Nephron progenitor cell (in vitro differentiated cells): ENCODE data around the gene LYPD4.
"Not testable (repeated sequence)": the region's sequence is repeated elsewhere in the genome, so short reads cannot be mapped to it uniquely, and the experiment has no call there.

ENCODE experiments used
- DNase-seq: peaks from one replicate; pipeline ENCODE4 v3.0.0; 2021
- H3K27ac Mint-ChIP-seq: 2 replicates; pipeline ENCODE4 v1.8.0; 2021; ENCODE audit warnings: mild to moderate bottlenecking, moderate library complexity, mixed read lengths
- H3K27me3 Mint-ChIP-seq: 2 replicates; pipeline ENCODE4 v1.8.0; 2021; ENCODE audit warnings: mild to moderate bottlenecking, low read depth, mixed read lengths; ENCODE audit not compliant: poor library complexity
- H3K36me3 Mint-ChIP-seq: 2 replicates; pipeline ENCODE4 v1.8.0; 2021; ENCODE audit warnings: low read depth, mixed read lengths
- H3K4me1 Mint-ChIP-seq: 2 replicates; pipeline ENCODE4 v1.8.0; 2021; ENCODE audit warnings: mixed read lengths
- H3K4me3 Mint-ChIP-seq: 2 replicates; pipeline ENCODE4 v1.8.0; 2021; ENCODE audit warnings: mild to moderate bottlenecking, moderate library complexity, mixed read lengths
- H3K9me3 Mint-ChIP-seq: 2 replicates; pipeline ENCODE4 v1.8.0; 2021; ENCODE audit warnings: mild to moderate bottlenecking, moderate library complexity, mixed read lengths
- TF ChIP-seq, protein P1 (sequence below): fragments of 200-600 bp; sonication (generic); IDR thresholded peaks from 2 replicates; pipeline ENCODE4 v1.5.0; 2021; ENCODE audit warnings: antibody characterized with exemption

The LYPD4 gene

GRCh38 chr19:41880329-41880708 is 35.8 kb upstream of the LYPD4 start:
- H3K9me3 Mint-ChIP-seq = no peaks in the 10 kb centered on the region
- peaks cover 38% of the 10 kb centered on the region for H3K4me1 Mint-ChIP-seq
- no peaks in the 10 kb centered on the region for H3K36me3 Mint-ChIP-seq
- TF ChIP-seq, protein P1, sequence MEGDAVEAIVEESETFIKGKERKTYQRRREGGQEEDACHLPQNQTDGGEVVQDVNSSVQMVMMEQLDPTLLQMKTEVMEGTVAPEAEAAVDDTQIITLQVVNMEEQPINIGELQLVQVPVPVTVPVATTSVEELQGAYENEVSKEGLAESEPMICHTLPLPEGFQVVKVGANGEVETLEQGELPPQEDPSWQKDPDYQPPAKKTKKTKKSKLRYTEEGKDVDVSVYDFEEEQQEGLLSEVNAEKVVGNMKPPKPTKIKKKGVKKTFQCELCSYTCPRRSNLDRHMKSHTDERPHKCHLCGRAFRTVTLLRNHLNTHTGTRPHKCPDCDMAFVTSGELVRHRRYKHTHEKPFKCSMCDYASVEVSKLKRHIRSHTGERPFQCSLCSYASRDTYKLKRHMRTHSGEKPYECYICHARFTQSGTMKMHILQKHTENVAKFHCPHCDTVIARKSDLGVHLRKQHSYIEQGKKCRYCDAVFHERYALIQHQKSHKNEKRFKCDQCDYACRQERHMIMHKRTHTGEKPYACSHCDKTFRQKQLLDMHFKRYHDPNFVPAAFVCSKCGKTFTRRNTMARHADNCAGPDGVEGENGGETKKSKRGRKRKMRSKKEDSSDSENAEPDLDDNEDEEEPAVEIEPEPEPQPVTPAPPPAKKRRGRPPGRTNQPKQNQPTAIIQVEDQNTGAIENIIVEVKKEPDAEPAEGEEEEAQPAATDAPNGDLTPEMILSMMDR = no peak
- H3K27me3 Mint-ChIP-seq = peaks cover 62% of the 10 kb centered on the region
- H3K27ac Mint-ChIP-seq = no peak overlapping the region
- H3K4me3 Mint-ChIP-seq = no peak overlapping the region
- DNase-seq = no peak

- TF ChIP-seq, protein P1 = no peak
- Mint-ChIP-seq H3K36me3 (no peaks in the 10 kb centered on the region), H3K4me1 (peaks cover 33% of the 10 kb centered on the region), H3K27ac (no peak overlapping the region), H3K4me3 (no peak overlapping the region), H3K9me3 (no peaks in the 10 kb centered on the region), H3K27me3 (peaks cover 63% of the 10 kb centered on the region)
- DNase-seq = no peak
Measured at GRCh38 chr19:41879670-41880328, 35.3 kb upstream of the LYPD4 start.

DNA sequence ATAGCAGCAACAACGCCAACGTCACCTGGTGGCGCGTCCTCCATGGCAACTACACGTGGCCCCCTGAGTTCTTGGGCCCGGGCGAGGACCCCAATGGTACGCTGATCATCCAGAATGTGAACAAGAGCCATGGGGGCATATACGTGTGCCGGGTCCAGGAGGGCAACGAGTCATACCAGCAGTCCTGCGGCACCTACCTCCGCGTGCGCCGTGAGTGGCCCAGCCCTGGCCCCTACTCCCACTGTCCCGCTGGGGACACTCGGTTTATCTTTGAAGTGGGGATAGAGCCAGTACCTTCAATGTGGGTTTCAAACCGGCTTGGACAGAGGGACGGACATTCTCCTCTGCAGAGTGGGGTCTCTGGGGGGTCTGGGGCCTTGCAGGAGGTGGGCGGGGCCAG is 34.6 kb upstream of the LYPD4 start:
- Mint-ChIP-seq H3K9me3 (no peaks in the 10 kb centered on the region), H3K27ac (no peak overlapping the region), H3K4me1 (peaks cover 31% of the 10 kb centered on the region), H3K27me3 (peaks cover 62% of the 10 kb centered on the region), H3K4me3 (no peak overlapping the region), H3K36me3 (no peaks in the 10 kb centered on the region)
- no peak for DNase-seq
- TF ChIP-seq, protein P1 = no peak

DNA sequence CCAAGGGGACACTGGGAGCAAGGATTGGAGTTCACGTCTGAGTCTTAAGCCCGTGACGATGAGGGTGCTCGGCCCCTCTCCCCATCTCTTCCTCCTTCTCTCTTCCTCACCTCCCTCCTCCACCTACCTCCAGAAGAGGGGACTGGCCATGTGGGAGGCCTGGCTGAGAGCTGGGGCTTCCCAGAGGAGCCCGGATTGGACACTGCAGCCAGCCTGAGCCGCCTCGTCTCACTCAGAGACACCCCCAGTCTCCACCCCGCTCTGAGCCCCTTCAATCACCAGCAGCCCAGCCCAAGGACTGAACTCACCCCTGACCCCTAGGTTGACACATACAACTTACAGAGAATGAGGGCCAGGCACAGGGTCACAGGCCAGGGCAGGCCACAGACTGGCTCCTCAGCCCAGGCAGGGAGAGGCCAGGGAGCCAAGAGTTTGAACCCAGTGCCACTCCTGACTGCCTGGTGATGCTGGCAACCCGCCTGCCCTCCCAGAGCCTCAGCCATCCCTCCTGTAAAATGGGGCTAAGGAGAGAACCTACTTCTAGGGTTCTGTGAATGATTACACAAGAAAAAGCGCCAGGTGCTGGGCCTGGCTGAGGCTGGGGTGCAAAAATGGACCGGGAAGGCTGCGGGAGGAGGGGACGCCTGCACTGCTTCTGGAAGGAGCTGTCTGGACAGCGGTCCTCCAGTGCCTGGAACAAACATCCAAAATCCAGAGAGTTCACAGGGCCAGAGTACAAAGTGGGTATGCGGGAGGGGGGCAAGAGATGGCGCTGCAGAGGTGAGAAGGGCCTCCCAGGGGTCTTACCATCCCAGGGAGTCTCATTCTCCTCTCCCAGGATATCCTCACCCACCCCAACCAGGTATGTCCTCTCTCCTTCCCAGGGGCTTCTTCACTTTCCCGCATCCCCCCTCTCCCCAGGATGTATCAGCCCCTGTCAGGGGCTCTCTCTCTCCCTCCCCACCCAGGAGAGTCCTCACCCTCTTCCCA is 33.7 kb upstream of the LYPD4 start:
- peaks cover 26% of the 10 kb centered on the region for H3K4me1 Mint-ChIP-seq
- H3K36me3 Mint-ChIP-seq = peaks cover 2% of the 10 kb centered on the region
- no peak overlapping the region for H3K27ac Mint-ChIP-seq
- no peak overlapping the region for H3K4me3 Mint-ChIP-seq
- TF ChIP-seq, protein P1 = no peak
- no peak for DNase-seq
- H3K27me3 Mint-ChIP-seq = peaks cover 54% of the 10 kb centered on the region
- no peaks in the 10 kb centered on the region for H3K9me3 Mint-ChIP-seq

DNA sequence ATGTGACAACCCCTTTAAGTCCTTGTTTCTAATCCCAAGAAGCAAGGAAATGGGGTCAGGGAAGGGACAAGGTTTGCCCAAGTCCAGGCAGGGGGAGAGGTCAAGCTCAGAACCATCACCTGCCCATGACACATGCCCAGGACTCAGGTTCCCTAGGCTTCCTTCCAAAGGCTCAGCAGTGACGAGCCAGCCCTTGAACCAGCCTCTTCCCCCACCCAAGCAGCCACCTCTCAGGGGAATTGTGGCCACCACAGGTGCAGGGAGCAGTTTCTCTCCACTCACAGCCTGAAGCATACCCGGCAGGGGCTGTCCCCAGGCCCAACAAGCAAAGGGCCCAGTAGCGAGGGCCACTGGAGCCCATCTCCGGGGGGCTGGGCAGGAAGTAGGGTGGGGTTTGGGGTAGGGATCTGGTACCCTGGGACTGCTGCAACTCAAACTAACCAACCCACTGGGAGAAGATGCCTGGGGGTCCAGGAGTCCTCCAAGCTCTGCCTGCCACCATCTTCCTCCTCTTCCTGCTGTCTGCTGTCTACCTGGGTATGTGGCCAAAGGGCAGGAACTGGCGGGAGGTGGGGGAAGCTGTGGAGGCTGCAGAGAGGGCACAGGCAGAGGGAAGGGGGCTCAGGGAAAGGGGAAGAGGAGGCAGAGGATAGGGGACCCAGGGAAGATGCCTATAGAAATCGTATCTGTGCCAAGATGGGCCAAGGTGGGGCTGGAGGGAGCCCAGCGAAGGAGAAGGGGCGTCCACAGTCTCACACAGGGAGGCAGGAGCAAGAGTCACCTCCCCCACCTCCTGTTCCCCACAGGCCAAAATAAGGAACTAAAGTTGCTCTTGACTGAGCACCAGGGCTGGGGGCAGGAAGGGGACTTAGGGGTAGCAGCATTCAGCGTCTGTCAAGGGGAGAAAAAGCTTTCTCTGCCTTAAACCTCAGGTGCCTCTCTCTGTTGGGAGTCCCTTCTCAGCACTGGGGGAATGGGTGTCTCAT is 32.7 kb upstream of the LYPD4 start, which contains the start of gene CD79A:
Gene CD79A (plus strand): TSS at position 433 of the 986 bp plus-strand sequence. CDS start 26 bp downstream, at position 459.
- no peak within 1 kb of the TSS for H3K27ac Mint-ChIP-seq
- peaks cover 4% of the 10 kb centered on the region for H3K36me3 Mint-ChIP-seq
- TF ChIP-seq, protein P1 = no peak
- no peak for DNase-seq
- H3K4me3 Mint-ChIP-seq = no peak within 1 kb of the TSS
- peaks cover 47% of the 10 kb centered on the region for H3K27me3 Mint-ChIP-seq
- H3K9me3 Mint-ChIP-seq = no peaks in the 10 kb centered on the region
- H3K4me1 Mint-ChIP-seq = peaks cover 22% of the 10 kb centered on the region

GRCh38 chr19:41875973-41876372 is 31.5 kb upstream of the LYPD4 start:
- Mint-ChIP-seq H3K36me3 (peaks cover 11% of the 10 kb centered on the region), H3K4me1 (peaks cover 24% of the 10 kb centered on the region), H3K27me3 (peaks cover 38% of the 10 kb centered on the region)
- not testable (repeated sequence) for DNase-seq, H3K9me3 Mint-ChIP-seq, H3K27ac Mint-ChIP-seq, H3K4me3 Mint-ChIP-seq
